Measurements from ENCODE around the gene SH3GL3. TPM values are rescaled to one million over a fixed set of nuclear protein-coding genes. Genes with fewer than 3 reads are reported as not detected.

SH3GL3 gene
- total and polyA plus RNA-seq, 2 of the 13 experiments (the other 11 are each of a cell fraction or from before 2014, with no cell fraction given), result not detected

GRCh38 chr15:83656943-83657528 lies 209.9 kb downstream of the SH3GL3 start (continued):
- TF ChIP-seq ZNF513 (CRISPR knock-in tag; conservative IDR thresholded peaks at IDR 0.05), result no peak
- no peak for TF ChIP-seq ZFP91 (CRISPR knock-in tag; IDR thresholded peaks at IDR 0.05; ENCODE audit: borderline replicate concordance)
- TF ChIP-seq PHB2 (IDR thresholded peaks at IDR 0.05; ENCODE audit: partially characterized antibody), result no peak
- peak; percentile 38 to 58; a peak in 2 of 4 replicates for TF ChIP-seq MAFK (conservative IDR thresholded peaks at IDR 0.05 in 1 of 2, IDR thresholded peaks at IDR 0.05 in 1 of 2; ENCODE audit: low read length in 2 of 2)
- TF ChIP-seq ZMYM3 (CRISPR knock-in tag; IDR thresholded peaks at IDR 0.05), result no peak
- TF ChIP-seq TFDP2 (CRISPR knock-in tag; IDR thresholded peaks at IDR 0.05), result no peak
- TF ChIP-seq ZBTB1 (CRISPR knock-in tag; IDR thresholded peaks at IDR 0.05; ENCODE audit: borderline replicate concordance), result no peak
- no peak for TF ChIP-seq ZNF329 (CRISPR knock-in tag; IDR thresholded peaks at IDR 0.05; ENCODE audit: low read depth)
- no peak for TF ChIP-seq SP2 (CRISPR knock-in tag; IDR thresholded peaks at IDR 0.05)
- TF ChIP-seq CC2D1A (CRISPR knock-in tag; IDR thresholded peaks at IDR 0.05), result no peak
- TF ChIP-seq NCOR1 (IDR thresholded peaks at IDR 0.05; ENCODE audit: borderline replicate concordance, low read length), result no peak
- no peak for TF ChIP-seq TBX3 (IDR thresholded peaks at IDR 0.05; ENCODE audit: borderline replicate concordance)
- no peak for TF ChIP-seq REXO4 (CRISPR knock-in tag; IDR thresholded peaks at IDR 0.05; ENCODE audit: borderline replicate concordance)
- TF ChIP-seq HNRNPK (IDR thresholded peaks at IDR 0.05; ENCODE audit: low read depth, low read length, poor library complexity, severe bottlenecking), result no peak
- no peak; the same call in 1 of the 2 replicates for TF ChIP-seq AHDC1 (CRISPR knock-in tag; IDR thresholded peaks at IDR 0.05; ENCODE audit: borderline replicate concordance)
- TF ChIP-seq ZBTB3 (CRISPR knock-in tag; IDR thresholded peaks at IDR 0.05; ENCODE audit: borderline replicate concordance, low read depth), result no peak
- TF ChIP-seq MAFF (IDR thresholded peaks at IDR 0.05; ENCODE audit: low read depth, low read length), result 0 out of 2 replicates have a peak, but pooled peaks have one; percentile 16
- TF ChIP-seq FOXA3 (CRISPR knock-in tag; IDR thresholded peaks at IDR 0.05), result peak; percentile 40; the same call in 1 of the 2 replicates
- no peak for TF ChIP-seq CENPBD1 (CRISPR knock-in tag; IDR thresholded peaks at IDR 0.05; ENCODE audit: borderline replicate concordance, low read depth)

All from HepG2 (cell line).